Posterior vena cava (tissue), 2 donors: ENCODE measurements around the gene APOA4. TPM values are rescaled to one million over a fixed set of nuclear protein-coding genes. Genes with fewer than 3 reads are reported as not detected.
A peak's percentile ranks its signal among the peaks of the same experiment; 100 is the strongest.

ENCODE experiments used
- DNase-seq: peaks from one replicate; pipeline ENCODE4 v3.0.0-alpha.2; 2020; ENCODE audit warnings: low spot score
- intact Hi-C, 2 donors: fragments of 100-400 bp; cut with DNase I; formaldehyde crosslinking; loops; one replicate each; pipeline versions ENCODE4 v1.14.1 to v1.14.2; 2022 to 2023
- total RNA-seq, 2 donors: library from RNA; stranded (reverse); fragmentation: NEBNext Ultra II Directional; extraction: Animal tissue kit (Norgen Biotek cat#: 25700); gene quantifications; one replicate each; pipeline ENCODE4 v1.2.1, GENCODE V29; 2021
- donor health status: DM: yes; HTN: yes; CAD: no.
- donor health status: DM: yes; HTN: yes; CAD: no.

The APOA4 gene
- total RNA-seq, 2 donors from 2014 or later = 2.0 TPM; not detected in 1

- intact Hi-C loops = loop anchor here (5.0 to 10.0 kb wide), 4 partner anchors 42 to 434 kb away; no protein-coding TSS in a partner anchor
- peak; percentile 82 for DNase-seq
Observed at GRCh38 chr11:116790167-116791001, 32.7 kb downstream of the APOA4 start.

GRCh38 chr11:116788975-116789374 is 34.1 kb downstream of the APOA4 start:
- no peak for DNase-seq
- intact Hi-C loops = no loop called here

- DNase-seq = no peak
- intact Hi-C loops = no loop called here
Observed at GRCh38 chr11:116788534-116788933, 34.6 kb downstream of the APOA4 start.

- intact Hi-C loops = no loop called here
- peak; percentile 97 for DNase-seq
Observed at GRCh38 chr11:116787786-116788486, 35.2 kb downstream of the APOA4 start, which contains the start of gene ZPR1. ZPR1 (minus strand) TSS chr11:116788023; CDS start chr11:116787990, 33 bp downstream.

GRCh38 chr11:116787436-116787785 is 35.7 kb downstream of the APOA4 start:
- no peak for DNase-seq
- intact Hi-C loops = no loop called here

GRCh38 chr11:116786966-116787365 is 36.1 kb downstream of the APOA4 start:
- no peak for DNase-seq
- intact Hi-C loops = no loop called here

- DNase-seq = no peak
- intact Hi-C loops = no loop called here
Observed at GRCh38 chr11:116786326-116786725, 36.8 kb downstream of the APOA4 start.

GRCh38 chr11:116782728-116783127 is 40.4 kb downstream of the APOA4 start:
- DNase-seq = no peak
- intact Hi-C loops = no loop called here

GRCh38 chr11:116778556-116778955 is 44.5 kb downstream of the APOA4 start:
- no peak for DNase-seq
- intact Hi-C loops = no loop called here

GRCh38 chr11:116777056-116777455 is 46.0 kb downstream of the APOA4 start:
- DNase-seq = no peak
- intact Hi-C loops = no loop called here

- DNase-seq = no peak
- intact Hi-C loops = no loop called here
Observed at GRCh38 chr11:116776522-116776984, 46.6 kb downstream of the APOA4 start.

- DNase-seq = no peak
- intact Hi-C loops = no loop called here
Observed at GRCh38 chr11:116775975-116776374, 47.1 kb downstream of the APOA4 start.

- intact Hi-C loops = no loop called here
- DNase-seq = no peak
Observed at GRCh38 chr11:116774661-116775060, 48.4 kb downstream of the APOA4 start.

- no peak for DNase-seq
Observed at GRCh38 chr11:116773203-116774097, 49.7 kb downstream of the APOA4 start.

GRCh38 chr11:116772443-116773202 is 50.5 kb downstream of the APOA4 start, which contains the start of gene BUD13:
BUD13 (minus strand) TSS chr11:116772987; CDS start chr11:116772964, 23 bp downstream.
- peak; percentile 97 for DNase-seq
- intact Hi-C loops = no loop called here

More at GRCh38 chr11:116773203-116774097, 49.7 kb downstream of the APOA4 start:
- intact Hi-C loops = no loop called here

- intact Hi-C loops = no loop called here
- no peak for DNase-seq
Observed at GRCh38 chr11:116771935-116772334, 51.2 kb downstream of the APOA4 start.
